AG04449 (cell line): Measurements from ENCODE around the gene COPS8.

ENCODE experiments used
- CTCF ChIA-PET: fragments of 350-600 bp; formaldehyde crosslinking; extraction: SDS; loops from one replicate; lab custom pipeline; 2021; ENCODE audit warnings: antibody characterized with exemption; lab: Yijun Ruan, JAX
- POLR2A ChIA-PET: fragments of 400-600, 350-600 bp; formaldehyde crosslinking; extraction: SDS; loops from one replicate; lab custom pipeline; 2020; ENCODE audit warnings: antibody characterized with exemption, inconsistent platforms; lab: Yijun Ruan, JAX
- DNase-seq: peaks from one replicate; pipeline ENCODE4 v3.0.0-alpha.2; 2010; ENCODE audit warnings: low read depth, low spot score
- H3K4me3 ChIP-seq: 2 replicates; pipeline ENCODE4 v1.5.1; 2011; ENCODE audit warnings: low read depth, mild to moderate bottlenecking, control low read depth, low read length
- CTCF ChIP-seq: IDR thresholded peaks from one replicate; pipeline ENCODE4 v1.5.1; 2011; ENCODE audit warnings: mild to moderate bottlenecking, moderate library complexity, low read length, control low read depth, inconsistent platforms; ENCODE audit not compliant: insufficient read depth; ENCODE audit errors: missing control alignments

The COPS8 gene

DNA sequence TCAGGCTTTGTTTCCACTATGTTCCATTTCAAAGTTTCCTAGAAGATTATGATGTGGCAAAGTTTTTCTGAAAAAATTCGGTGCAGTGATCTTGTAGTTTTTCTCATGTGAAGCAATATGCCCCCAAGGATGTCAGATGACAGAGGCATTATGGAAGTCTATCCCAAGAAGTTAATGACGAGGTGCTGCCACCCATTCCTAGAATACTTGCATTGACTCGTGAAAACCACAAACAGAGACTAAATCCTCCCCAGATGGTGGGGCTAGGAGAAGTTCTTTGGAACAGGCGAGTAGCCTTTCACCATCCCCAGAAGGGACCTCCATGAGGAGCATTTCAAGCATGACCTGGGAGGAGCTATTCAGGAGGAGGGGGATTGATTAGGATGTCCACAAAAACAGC lies 40.2 kb upstream of the COPS8 start:
- no peak for DNase-seq
- TF ChIP-seq CTCF: no peak
- no peak overlapping the region for H3K4me3 ChIP-seq
- ChIA-PET POLR2A (no interaction called here), CTCF (interaction anchor here (2.9 kb wide), 1 partner anchor 16 kb away, joined by 13 read pairs; no protein-coding TSS in a partner anchor)

DNA sequence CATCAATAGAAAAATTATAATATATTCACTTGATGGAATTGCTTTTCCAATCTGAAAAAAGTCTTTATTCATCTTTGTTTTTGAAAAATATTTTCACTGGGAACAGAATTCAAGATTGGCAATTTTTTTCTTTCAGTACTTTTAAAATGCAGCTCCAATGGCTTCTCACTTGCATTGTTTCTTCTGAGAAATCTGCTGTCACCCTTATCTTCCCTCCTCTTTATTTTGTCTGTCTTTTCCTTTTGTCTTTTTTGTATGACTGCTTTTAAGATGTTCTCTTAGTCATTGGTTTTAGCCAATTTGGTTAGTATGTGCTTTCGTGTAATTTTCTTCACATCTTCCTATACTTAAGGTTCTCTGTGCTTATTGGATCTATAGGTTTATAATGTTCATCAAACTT lies 37.1 kb upstream of the COPS8 start:
- DNase-seq: no peak
- ChIA-PET POLR2A (no interaction called here), CTCF (interaction anchor here (1.4 to 2.5 kb wide), 2 partner anchors 14 to 705 kb away, joined by 4 to 8 read pairs; no protein-coding TSS in a partner anchor)
- no peak for TF ChIP-seq CTCF
- H3K4me3 ChIP-seq: no peak overlapping the region

DNA sequence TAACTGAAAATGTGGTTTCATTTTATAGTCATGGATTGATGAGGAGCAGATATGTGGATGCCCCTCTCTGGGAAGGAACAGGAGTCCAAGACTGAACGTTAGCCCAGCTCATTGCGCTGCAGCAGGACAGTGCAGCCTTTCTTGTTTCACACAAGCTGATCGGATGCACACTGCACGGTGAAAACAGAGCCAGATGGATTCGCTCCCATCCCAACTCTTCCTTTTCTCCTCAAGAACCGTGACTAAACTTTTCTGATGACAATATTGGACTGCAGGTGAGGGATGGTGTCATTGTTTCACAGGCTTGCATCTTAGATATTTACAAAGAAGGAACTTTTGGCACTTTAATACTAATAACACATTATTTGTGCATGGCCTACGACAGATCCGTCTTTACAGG lies 33.8 kb upstream of the COPS8 start:
- POLR2A ChIA-PET: no interaction called here
- TF ChIP-seq CTCF: no peak
- H3K4me3 ChIP-seq: no peak overlapping the region
- no peak for DNase-seq
- CTCF ChIA-PET: interaction anchor here (2.5 kb wide), 1 partner anchor 9 kb away, joined by 10 read pairs; no protein-coding TSS in a partner anchor

DNA sequence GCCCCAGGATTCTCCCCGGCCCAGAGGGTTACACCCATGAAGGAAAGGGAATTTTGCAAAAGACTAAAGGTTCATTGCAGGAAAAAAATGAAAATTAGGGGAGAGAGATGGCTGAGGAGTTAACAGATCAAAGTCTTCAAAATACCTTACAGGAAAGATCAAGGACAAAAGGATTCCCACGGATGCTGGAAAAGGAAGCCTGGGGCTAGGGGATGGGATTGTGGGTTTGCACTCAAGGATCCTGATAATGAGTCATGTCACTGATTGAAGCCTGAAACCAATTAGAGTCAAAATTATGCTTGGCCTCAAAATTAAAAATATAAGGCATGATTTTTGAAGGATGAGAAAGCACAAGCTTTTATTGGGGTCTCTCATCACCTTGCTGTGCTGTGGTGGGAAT lies 32.6 kb upstream of the COPS8 start:
- CTCF ChIA-PET: interaction anchor here (1.3 to 2.5 kb wide), 3 partner anchors 8 to 709 kb away, joined by 3 to 10 read pairs (median 4); no protein-coding TSS in a partner anchor
- no peak for DNase-seq
- H3K4me3 ChIP-seq: no peak overlapping the region
- TF ChIP-seq CTCF: no peak
- POLR2A ChIA-PET: no interaction called here

DNA sequence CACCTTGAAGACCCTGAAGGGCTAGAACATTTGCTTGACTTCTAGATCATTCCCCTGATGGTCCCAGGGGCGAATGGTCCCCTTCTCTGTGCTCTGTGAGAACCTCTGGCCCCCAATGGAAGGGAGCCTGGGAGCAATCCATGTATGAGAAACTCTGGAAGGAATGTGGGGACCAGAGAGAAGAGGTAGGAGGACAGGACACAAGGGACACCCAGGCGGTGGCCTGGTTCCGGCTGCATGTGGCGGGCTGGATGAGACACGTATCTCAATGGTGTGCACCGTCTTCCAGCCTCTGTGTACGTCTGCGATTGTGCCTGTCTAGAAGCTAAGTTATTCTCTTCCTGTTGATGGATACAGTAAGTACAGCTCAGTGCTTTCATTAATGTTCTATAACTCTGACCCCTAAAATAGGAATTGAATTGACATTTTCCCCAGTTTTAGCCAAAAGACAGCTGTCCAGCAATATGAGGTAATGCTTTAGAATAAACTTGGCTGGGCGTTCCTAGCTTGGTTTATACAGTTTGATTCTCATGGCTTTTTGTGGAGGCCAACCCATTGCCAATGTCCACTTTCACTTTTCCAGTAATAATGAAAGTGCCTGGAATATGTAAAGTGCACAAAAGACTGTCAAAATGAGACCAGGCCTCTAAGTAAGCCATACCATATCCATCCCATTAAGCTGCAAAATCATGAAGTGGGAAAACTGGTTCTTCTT lies 30.1 kb upstream of the COPS8 start:
- ChIA-PET CTCF (interaction anchor here (0.8 to 2.3 kb wide), 4 partner anchors 542 to 711 kb away, joined by 3 to 16 read pairs (median 8); no protein-coding TSS in a partner anchor), POLR2A (no interaction called here)
- no peak for DNase-seq
- H3K4me3 ChIP-seq: no peak overlapping the region
- TF ChIP-seq CTCF: no peak

DNA sequence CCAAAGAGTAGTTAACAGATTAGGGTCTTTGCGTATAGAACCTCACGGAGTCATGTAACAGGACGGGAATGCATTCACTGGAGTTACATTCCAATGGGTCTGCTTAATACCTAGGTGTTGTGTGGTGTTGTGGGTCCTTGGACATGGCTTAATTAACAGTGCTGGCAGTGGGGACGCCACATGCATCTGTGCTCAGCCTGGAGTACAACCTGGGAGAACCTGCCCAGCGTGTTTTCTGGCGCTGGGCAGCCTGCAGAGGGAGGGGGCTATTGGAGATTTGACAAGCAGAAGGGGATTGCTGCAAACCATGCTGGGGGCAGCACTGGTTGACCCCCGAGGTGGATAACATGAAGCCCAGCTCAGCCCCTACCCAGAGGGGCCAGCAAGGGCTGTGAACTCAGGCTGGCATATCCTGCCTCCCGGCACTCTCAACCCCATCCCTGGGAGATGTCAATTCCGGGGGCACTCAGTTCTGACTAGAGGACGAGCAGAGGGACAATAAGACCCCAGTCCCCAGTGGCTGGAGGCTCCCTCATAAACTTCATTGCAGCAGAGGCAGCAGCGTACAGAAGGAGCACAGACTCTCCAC lies 29.3 kb upstream of the COPS8 start:
- no peak for TF ChIP-seq CTCF
- CTCF ChIA-PET: interaction anchor here (0.8 to 2.3 kb wide), 2 partner anchors 543 to 712 kb away, joined by 3 to 16 read pairs; no protein-coding TSS in a partner anchor
- POLR2A ChIA-PET: no interaction called here
- no peak overlapping the region for H3K4me3 ChIP-seq
- no peak for DNase-seq
